ENCODE results near the gene PCDHGB2.
"Not testable (repeated sequence)": the region's sequence is repeated elsewhere in the genome, so short reads cannot be mapped to it uniquely, and the experiment has no call there.

PCDHGB2 gene

GRCh38 chr5:141351591-141351990 is 8.2 kb upstream of the PCDHGB2 start:
- DNase-seq, result no peak

GRCh38 chr5:141354900-141355469 is 4.8 kb upstream of the PCDHGB2 start, which contains the start of gene PCDHGA4:
PCDHGA4 (plus strand) TSS chr5:141355021; CDS start chr5:141355108, 87 bp downstream.
- DNase-seq, result no peak

- DNase-seq, result no peak
These were observed 4.2 kb upstream of the PCDHGB2 start for GRCh38 chr5:141355641-141356040.

GRCh38 chr5:141356133-141356532 is 3.7 kb upstream of the PCDHGB2 start:
- no peak for DNase-seq

GRCh38 chr5:141356950-141357349 is 2.8 kb upstream of the PCDHGB2 start:
- no peak for DNase-seq

GRCh38 chr5:141360685-141361084 is 891 bp downstream of the PCDHGB2 start:
- DNase-seq, result no peak

GRCh38 chr5:141362719-141363118 is 2.9 kb downstream of the PCDHGB2 start:
- DNase-seq, result no peak

- DNase-seq, result no peak
These were observed 4.3 kb downstream of the PCDHGB2 start, which contains the start of gene PCDHGA5 for GRCh38 chr5:141363952-141364660. PCDHGA5 (plus strand) TSS chr5:141364162; CDS start chr5:141364331, 169 bp downstream.

GRCh38 chr5:141366016-141366896 is 6.5 kb downstream of the PCDHGB2 start:
- no peak for DNase-seq

GRCh38 chr5:141369994-141370848 is 10.4 kb downstream of the PCDHGB2 start, which contains the start of gene PCDHGB3:
PCDHGB3 (plus strand) TSS chr5:141370242; CDS start chr5:141370395, 153 bp downstream.
- DNase-seq, result no peak

GRCh38 chr5:141371572-141372475 is 12.0 kb downstream of the PCDHGB2 start:
- no peak for DNase-seq

- no peak for DNase-seq
These were observed 14.0 kb downstream of the PCDHGB2 start, which contains the start of gene PCDHGA6 for GRCh38 chr5:141373673-141374317. PCDHGA6 (plus strand) TSS chr5:141373891; CDS start chr5:141374084, 193 bp downstream.

GRCh38 chr5:141374627-141375026 is 14.8 kb downstream of the PCDHGB2 start:
- DNase-seq, result no peak

GRCh38 chr5:141375444-141376155 is 15.8 kb downstream of the PCDHGB2 start:
- DNase-seq, result not testable (repeated sequence)

- no peak for DNase-seq
These were observed 22.9 kb downstream of the PCDHGB2 start, which contains the start of gene PCDHGA7 for GRCh38 chr5:141382469-141383294. PCDHGA7 (plus strand) TSS chr5:141382742; CDS start chr5:141382900, 158 bp downstream.

- no peak for DNase-seq
These were observed 23.6 kb downstream of the PCDHGB2 start for GRCh38 chr5:141383345-141383744.

- no peak for DNase-seq
These were observed 24.9 kb downstream of the PCDHGB2 start for GRCh38 chr5:141384471-141385267.
